Omental fat pad (tissue), 4 donors: ENCODE measurements around the gene ZFYVE28. TPM values are rescaled to one million over a fixed set of nuclear protein-coding genes. Genes with fewer than 3 reads are reported as not detected.

Experiments used
- ATAC-seq: fragments of 150-250 bp; one replicate; pipeline ENCODE4 v1.9.1; 2016; ENCODE audit warnings: mild to moderate bottlenecking, moderate library complexity; ENCODE audit not compliant: low FRiP score
- DNase-seq: peaks from one replicate; pipeline ENCODE4 v3.0.0-alpha.2; 2019; ENCODE audit warnings: low spot score
- CTCF ChIP-seq, 3 donors: fragments of 450-650 bp; IDR thresholded peaks; one replicate each; pipeline ENCODE4 v1.5.1; 2016 to 2017; ENCODE audit warnings: antibody characterized with exemption in 3 of 3, mild to moderate bottlenecking in 3 of 3, moderate library complexity in 2 of 3
- total RNA-seq, 4 donors: library from RNA; depleted of rRNA; stranded (reverse); fragments of >200 nt; gene quantifications; one replicate each; pipeline ENCODE4 v1.1.0, GENCODE V29; 2016

The ZFYVE28 gene
- total RNA-seq, 4 donors from 2014 or later: 7.1 to 24.5 (median 16.7) TPM

- ATAC-seq: peak; percentile 91
- TF ChIP-seq CTCF (IDR thresholded peaks at IDR 0.05): no peak
- peak; percentile 85 for DNase-seq
Observed at GRCh38 chr4:2418650-2419571, 466 bp upstream of the ZFYVE28 start, which contains the start of gene CFAP99. TSS of gene CFAP99 (plus strand) at chr4:2418955.

GRCh38 chr4:2417226-2417764 is 1.1 kb downstream of the ZFYVE28 start:
- no peak for TF ChIP-seq CTCF (IDR thresholded peaks at IDR 0.05)
- no peak for ATAC-seq
- no peak for DNase-seq

GRCh38 chr4:2416564-2417225 is 1.8 kb downstream of the ZFYVE28 start:
- ATAC-seq (no peak), DNase-seq (no peak)
- no peak for TF ChIP-seq CTCF (IDR thresholded peaks at IDR 0.05)

- ATAC-seq: no peak
- TF ChIP-seq CTCF (IDR thresholded peaks at IDR 0.05): no peak
- no peak for DNase-seq
Observed at GRCh38 chr4:2415881-2416563, 2.4 kb downstream of the ZFYVE28 start.

- ATAC-seq (no peak), DNase-seq (no peak)
Observed at GRCh38 chr4:2415213-2415612, 3.2 kb downstream of the ZFYVE28 start.

More at GRCh38 chr4:2415213-2415612, 3.2 kb downstream of the ZFYVE28 start:
- no peak for TF ChIP-seq CTCF (IDR thresholded peaks at IDR 0.05)
